ENCODE measurements around the gene IL26. TPM values are rescaled to one million over a fixed set of nuclear protein-coding genes. Genes with fewer than 3 reads are reported as not detected.

The IL26 gene
- total and polyA plus RNA-seq, 2 experiments from 2014 or later = not detected

GRCh38 chr12:68206446-68206845, 19.2 kb downstream of the IL26 start:
- Histone ChIP-seq H4K20me1 (ENCODE audit: insufficient read depth, poor library complexity, severe bottlenecking) (no peaks in the 10 kb centered on the region), H3K4me1 (ENCODE audit: insufficient read depth) (no peaks in the 10 kb centered on the region), H3K27ac (no peak overlapping the region), H3K4me3 (no peak overlapping the region), H3K9me3 (ENCODE audit: low read depth) (no peaks in the 10 kb centered on the region), H3K9me2 (replicated peaks; ENCODE audit: insufficient read depth) (no peaks in the 10 kb centered on the region), H2AFZ (no peak overlapping the region), H3K36me3 (replicated peaks; ENCODE audit: insufficient read depth, low read depth) (no peaks in the 10 kb centered on the region), H3K4me2 (no peak overlapping the region), H3K79me2 (no peaks in the 10 kb centered on the region), H3K27me3 (peaks cover 3% of the 10 kb centered on the region)
- no peak for DNase-seq (ENCODE audit: low spot score)
- TF ChIP-seq EZH2 (IDR thresholded peaks at IDR 0.05; ENCODE audit: borderline replicate concordance) = no peak
- TF ChIP-seq CTCF (IDR thresholded peaks at IDR 0.05; ENCODE audit: poor library complexity) = no peak
- no peak for TF ChIP-seq EZH2phosphoT487 (IDR thresholded peaks at IDR 0.05; ENCODE audit: low read depth, severe bottlenecking, unreplicated experiment)
- 71% methylated on average over 1 of the region's 1 CpG for WGBS (ENCODE audit: low lambda C conversion rate, missing lambda C conversion rate)

GRCh38 chr12:68203460-68203875, 22.1 kb downstream of the IL26 start:
- Histone ChIP-seq H3K4me1 (ENCODE audit: insufficient read depth) (no peaks in the 10 kb centered on the region), H3K27ac (no peak overlapping the region), H3K4me2 (no peak overlapping the region), H4K20me1 (ENCODE audit: insufficient read depth, poor library complexity, severe bottlenecking) (no peaks in the 10 kb centered on the region), H3K27me3 (peaks cover 3% of the 10 kb centered on the region), H3K9me2 (replicated peaks; ENCODE audit: insufficient read depth) (no peaks in the 10 kb centered on the region), H2AFZ (no peak overlapping the region), H3K9me3 (ENCODE audit: low read depth) (no peaks in the 10 kb centered on the region), H3K4me3 (no peak overlapping the region), H3K79me2 (no peaks in the 10 kb centered on the region), H3K36me3 (replicated peaks; ENCODE audit: insufficient read depth, low read depth) (no peaks in the 10 kb centered on the region)
- 33% methylated on average over 5 of the region's 5 CpGs for WGBS (ENCODE audit: low lambda C conversion rate, missing lambda C conversion rate)
- no peak for TF ChIP-seq EZH2 (IDR thresholded peaks at IDR 0.05; ENCODE audit: borderline replicate concordance)
- TF ChIP-seq EZH2phosphoT487 (IDR thresholded peaks at IDR 0.05; ENCODE audit: low read depth, severe bottlenecking, unreplicated experiment) = no peak
- TF ChIP-seq CTCF (IDR thresholded peaks at IDR 0.05; ENCODE audit: poor library complexity) = no peak
- no peak for DNase-seq (ENCODE audit: low spot score)

GRCh38 chr12:68200854-68201253, 24.8 kb downstream of the IL26 start:
- Histone ChIP-seq H3K9me2 (replicated peaks; ENCODE audit: insufficient read depth) (no peaks in the 10 kb centered on the region), H3K4me3 (no peak overlapping the region), H3K9me3 (ENCODE audit: low read depth) (no peaks in the 10 kb centered on the region), H3K27me3 (no peaks in the 10 kb centered on the region), H4K20me1 (ENCODE audit: insufficient read depth, poor library complexity, severe bottlenecking) (no peaks in the 10 kb centered on the region), H3K36me3 (replicated peaks; ENCODE audit: insufficient read depth, low read depth) (no peaks in the 10 kb centered on the region), H3K4me1 (ENCODE audit: insufficient read depth) (no peaks in the 10 kb centered on the region), H2AFZ (no peak overlapping the region), H3K79me2 (no peaks in the 10 kb centered on the region), H3K4me2 (no peak overlapping the region), H3K27ac (no peak overlapping the region)
- no peak for DNase-seq (ENCODE audit: low spot score)
- TF ChIP-seq CTCF (IDR thresholded peaks at IDR 0.05; ENCODE audit: poor library complexity) (no peak), EZH2phosphoT487 (IDR thresholded peaks at IDR 0.05; ENCODE audit: low read depth, severe bottlenecking, unreplicated experiment) (no peak)
- 63% methylated on average over 2 of the region's 2 CpGs for WGBS (ENCODE audit: low lambda C conversion rate, missing lambda C conversion rate)

GRCh38 chr12:68199127-68199526, 26.5 kb downstream of the IL26 start:
- Histone ChIP-seq H4K20me1 (ENCODE audit: insufficient read depth, poor library complexity, severe bottlenecking) (no peaks in the 10 kb centered on the region), H3K36me3 (replicated peaks; ENCODE audit: insufficient read depth, low read depth) (no peaks in the 10 kb centered on the region), H3K27me3 (no peaks in the 10 kb centered on the region), H3K9me3 (ENCODE audit: low read depth) (no peaks in the 10 kb centered on the region), H2AFZ (no peak overlapping the region), H3K9me2 (replicated peaks; ENCODE audit: insufficient read depth) (no peaks in the 10 kb centered on the region), H3K4me1 (ENCODE audit: insufficient read depth) (no peaks in the 10 kb centered on the region), H3K4me2 (no peak overlapping the region), H3K4me3 (no peak overlapping the region), H3K79me2 (no peaks in the 10 kb centered on the region), H3K27ac (no peak overlapping the region)
- TF ChIP-seq CTCF (IDR thresholded peaks at IDR 0.05; ENCODE audit: poor library complexity) (no peak), EZH2 (IDR thresholded peaks at IDR 0.05; ENCODE audit: borderline replicate concordance) (no peak), EZH2phosphoT487 (IDR thresholded peaks at IDR 0.05; ENCODE audit: low read depth, severe bottlenecking, unreplicated experiment) (no peak)
- WGBS (ENCODE audit: low lambda C conversion rate, missing lambda C conversion rate) = 85% methylated on average over 1 of the region's 1 CpG
- no peak for DNase-seq (ENCODE audit: low spot score)

Data from hepatocyte (in vitro differentiated cells).